ENCODE results near the gene DPH5.

DPH5 gene

DNA sequence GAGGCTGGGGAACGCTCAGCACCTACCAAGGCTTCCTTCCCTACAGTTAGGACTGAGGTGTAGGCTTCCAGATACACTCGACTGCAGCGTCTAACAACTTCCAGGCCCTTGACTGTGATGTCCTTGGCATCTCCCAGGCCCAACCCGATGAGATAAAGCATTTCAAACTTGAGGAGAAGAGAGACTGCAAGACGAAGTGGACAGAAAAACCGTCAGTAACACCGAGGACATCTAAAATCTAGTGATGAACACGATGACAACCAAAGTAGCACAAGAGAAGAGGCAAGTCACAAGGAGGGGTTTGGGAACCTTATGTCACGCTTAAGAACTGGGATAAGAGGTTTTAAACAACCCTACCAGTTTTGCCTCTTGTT is 314 bp downstream of the DPH5 start:
- DNase-seq (ENCODE audit: low read depth), result peak; percentile 31
- TF ChIP-seq, protein P1, sequence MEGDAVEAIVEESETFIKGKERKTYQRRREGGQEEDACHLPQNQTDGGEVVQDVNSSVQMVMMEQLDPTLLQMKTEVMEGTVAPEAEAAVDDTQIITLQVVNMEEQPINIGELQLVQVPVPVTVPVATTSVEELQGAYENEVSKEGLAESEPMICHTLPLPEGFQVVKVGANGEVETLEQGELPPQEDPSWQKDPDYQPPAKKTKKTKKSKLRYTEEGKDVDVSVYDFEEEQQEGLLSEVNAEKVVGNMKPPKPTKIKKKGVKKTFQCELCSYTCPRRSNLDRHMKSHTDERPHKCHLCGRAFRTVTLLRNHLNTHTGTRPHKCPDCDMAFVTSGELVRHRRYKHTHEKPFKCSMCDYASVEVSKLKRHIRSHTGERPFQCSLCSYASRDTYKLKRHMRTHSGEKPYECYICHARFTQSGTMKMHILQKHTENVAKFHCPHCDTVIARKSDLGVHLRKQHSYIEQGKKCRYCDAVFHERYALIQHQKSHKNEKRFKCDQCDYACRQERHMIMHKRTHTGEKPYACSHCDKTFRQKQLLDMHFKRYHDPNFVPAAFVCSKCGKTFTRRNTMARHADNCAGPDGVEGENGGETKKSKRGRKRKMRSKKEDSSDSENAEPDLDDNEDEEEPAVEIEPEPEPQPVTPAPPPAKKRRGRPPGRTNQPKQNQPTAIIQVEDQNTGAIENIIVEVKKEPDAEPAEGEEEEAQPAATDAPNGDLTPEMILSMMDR (conservative IDR thresholded peaks at IDR 0.05; ENCODE audit: control insufficient read depth, insufficient read depth, low read depth, low read length), result no peak

DNA sequence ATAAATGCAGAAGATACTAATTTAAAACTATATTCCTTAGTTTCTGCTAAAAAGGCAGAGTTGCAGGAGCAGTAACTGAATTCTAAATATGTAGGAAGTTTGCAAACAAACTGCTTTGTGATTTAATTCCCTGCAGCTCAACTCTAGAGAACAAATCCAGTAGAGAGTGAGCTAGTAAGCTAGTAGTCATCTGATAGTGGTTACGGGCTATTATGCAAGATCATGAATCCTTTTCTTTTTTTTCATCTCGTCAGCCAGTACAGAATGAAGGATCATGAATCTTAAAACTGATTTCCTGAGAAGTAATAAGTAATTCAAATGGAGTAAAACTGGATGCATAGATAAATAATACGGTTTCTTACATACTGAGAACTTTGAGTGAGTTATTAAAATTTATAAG is 3.3 kb downstream of the DPH5 start:
- TF ChIP-seq, protein P1 (conservative IDR thresholded peaks at IDR 0.05; ENCODE audit: control insufficient read depth, insufficient read depth, low read depth, low read length), result no peak
- DNase-seq (ENCODE audit: low read depth), result peak; percentile 80
- H3K4me3 ChIP-seq (ENCODE audit: control insufficient read depth, low read depth, low read length), result no peak overlapping the region

More for the DNA sequence above, 314 bp downstream of the DPH5 start:
- H3K4me3 ChIP-seq (ENCODE audit: control insufficient read depth, low read depth, low read length), result peak overlapping the region; percentile 74

DNA sequence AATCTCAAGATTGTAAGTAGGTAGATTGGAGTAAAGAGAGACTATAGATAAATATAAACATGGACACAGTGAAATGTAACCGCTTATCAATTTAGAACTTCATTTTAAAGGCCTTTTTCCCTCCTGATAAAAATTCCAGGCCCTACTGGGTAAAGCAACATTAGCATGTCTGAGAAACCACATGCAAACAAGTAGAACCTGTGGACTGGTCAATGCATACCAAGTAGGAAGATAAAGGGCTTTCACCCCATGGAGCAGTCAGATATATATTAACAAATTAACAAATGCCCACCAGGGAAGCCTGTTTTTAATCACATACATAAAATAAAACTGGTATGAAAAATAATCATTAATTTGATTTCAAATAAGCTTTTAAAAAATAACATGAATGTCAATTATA is 8.1 kb downstream of the DPH5 start:
- H3K4me3 ChIP-seq (ENCODE audit: control insufficient read depth, low read depth, low read length), result no peak overlapping the region
- DNase-seq (ENCODE audit: low read depth), result no peak
- TF ChIP-seq, protein P1 (conservative IDR thresholded peaks at IDR 0.05; ENCODE audit: control insufficient read depth, insufficient read depth, low read depth, low read length), result no peak

DNA sequence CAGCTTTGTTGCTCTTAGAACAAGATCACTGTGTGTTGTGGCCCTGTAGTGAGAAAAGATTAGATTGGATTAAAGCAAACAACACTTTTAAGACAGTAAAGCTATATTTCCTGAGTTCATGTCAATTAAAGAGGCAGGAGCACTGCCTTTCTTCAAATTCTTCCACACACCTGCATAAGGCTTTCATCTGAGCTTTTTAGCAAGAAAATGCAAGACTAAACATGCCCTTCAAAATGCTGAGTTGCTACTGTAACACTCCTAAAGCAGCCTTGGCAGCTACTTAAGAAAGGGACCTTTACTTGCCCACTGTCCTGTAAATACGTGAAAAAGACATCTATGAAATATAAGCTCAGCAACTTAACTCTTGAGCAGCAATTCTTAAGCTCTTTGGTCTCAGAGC is 11.8 kb downstream of the DPH5 start:
- TF ChIP-seq, protein P1 (conservative IDR thresholded peaks at IDR 0.05; ENCODE audit: control insufficient read depth, insufficient read depth, low read depth, low read length), result no peak

DNA sequence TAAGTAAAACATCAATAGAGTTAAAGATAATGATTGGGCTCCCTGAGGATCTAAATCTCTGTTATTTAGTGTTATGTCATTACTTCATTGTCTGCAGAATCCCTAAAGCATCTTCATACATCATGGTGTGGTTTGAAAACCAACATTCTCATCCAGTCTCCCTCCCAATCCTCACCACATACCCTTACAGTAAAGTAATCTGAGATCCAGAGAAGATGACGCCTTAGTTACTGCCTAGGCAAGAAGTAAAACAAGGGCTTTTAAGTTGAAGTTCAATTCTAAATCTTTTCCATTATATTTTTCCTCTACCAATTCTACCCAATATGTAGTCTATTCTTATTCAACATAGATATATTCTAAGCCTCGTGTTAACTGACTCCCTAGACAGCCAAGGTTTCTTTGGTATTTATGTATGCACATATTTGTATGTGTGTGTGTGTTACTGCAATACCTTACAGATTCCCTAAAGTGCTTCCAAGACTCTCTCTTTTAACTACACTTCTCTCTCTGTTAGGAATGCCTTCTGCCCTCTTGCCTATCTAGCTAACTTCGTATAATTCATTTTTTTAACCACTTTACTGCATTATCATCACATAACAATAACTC is 17.3 kb downstream of the DPH5 start:
- DNase-seq (ENCODE audit: low read depth), result no peak
- H3K4me3 ChIP-seq (ENCODE audit: control insufficient read depth, low read depth, low read length), result no peak overlapping the region
- TF ChIP-seq, protein P1 (conservative IDR thresholded peaks at IDR 0.05; ENCODE audit: control insufficient read depth, insufficient read depth, low read depth, low read length), result no peak

More for the DNA sequence above, 11.8 kb downstream of the DPH5 start:
- no peak for DNase-seq (ENCODE audit: low read depth)
- no peak overlapping the region for H3K4me3 ChIP-seq (ENCODE audit: control insufficient read depth, low read depth, low read length)

DNA sequence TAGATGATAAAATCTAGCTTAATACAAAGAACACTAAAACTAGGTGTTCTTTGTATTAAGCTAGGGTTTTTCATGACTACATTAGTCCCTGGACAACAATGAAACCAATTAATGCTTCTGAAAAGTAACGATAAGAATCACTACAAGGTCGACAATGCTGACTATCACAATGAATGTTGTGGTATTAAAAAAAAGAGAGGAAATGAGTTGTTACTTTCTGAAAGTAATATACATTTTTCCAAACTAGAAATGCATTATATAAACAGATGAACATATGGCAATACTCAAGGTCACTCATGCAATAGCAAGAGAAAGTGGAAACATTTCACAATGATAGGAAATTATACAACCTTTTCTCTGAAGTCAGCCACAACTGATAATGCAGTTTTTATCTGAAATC is 19.0 kb downstream of the DPH5 start:
- DNase-seq (ENCODE audit: low read depth), result no peak
- TF ChIP-seq, protein P1 (conservative IDR thresholded peaks at IDR 0.05; ENCODE audit: control insufficient read depth, insufficient read depth, low read depth, low read length), result no peak
- no peak overlapping the region for H3K4me3 ChIP-seq (ENCODE audit: control insufficient read depth, low read depth, low read length)

DNA sequence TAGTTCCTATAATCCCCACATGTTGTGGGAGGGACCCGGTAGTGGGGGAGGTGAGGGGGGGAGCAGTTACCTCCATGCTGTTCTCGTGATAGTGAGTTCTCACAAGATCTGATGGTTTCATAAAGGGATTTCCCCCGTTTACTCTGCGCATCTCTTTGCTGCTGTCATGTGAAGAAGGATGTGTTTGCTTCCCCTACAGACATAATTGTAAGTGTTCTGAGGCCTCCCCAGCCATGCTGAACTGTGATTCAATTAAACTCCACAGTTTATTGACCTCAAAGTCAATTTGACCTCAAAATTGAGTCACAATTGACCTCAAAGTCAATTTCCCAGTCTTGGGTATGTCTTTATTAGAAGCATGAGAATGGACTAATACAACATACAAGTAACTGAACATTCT is 19.7 kb downstream of the DPH5 start:
- TF ChIP-seq, protein P1 (conservative IDR thresholded peaks at IDR 0.05; ENCODE audit: control insufficient read depth, insufficient read depth, low read depth, low read length), result no peak
- DNase-seq (ENCODE audit: low read depth), result peak; percentile 42
- H3K4me3 ChIP-seq (ENCODE audit: control insufficient read depth, low read depth, low read length), result no peak overlapping the region

Data from fibroblast of mammary gland (primary cell).